NCI-H1436 treated with DMSO at 0.1 percent for 48 hours (cell line): ENCODE data around the gene MOB3C.
"Not testable (repeated sequence)": the region's sequence is repeated elsewhere in the genome, so short reads cannot be mapped to it uniquely, and the experiment has no call there.

Experiments
- DNase-seq: peaks from one replicate; lab custom pipeline; 2025; lab: John Stamatoyannopoulos, UW

MOB3C gene

DNA sequence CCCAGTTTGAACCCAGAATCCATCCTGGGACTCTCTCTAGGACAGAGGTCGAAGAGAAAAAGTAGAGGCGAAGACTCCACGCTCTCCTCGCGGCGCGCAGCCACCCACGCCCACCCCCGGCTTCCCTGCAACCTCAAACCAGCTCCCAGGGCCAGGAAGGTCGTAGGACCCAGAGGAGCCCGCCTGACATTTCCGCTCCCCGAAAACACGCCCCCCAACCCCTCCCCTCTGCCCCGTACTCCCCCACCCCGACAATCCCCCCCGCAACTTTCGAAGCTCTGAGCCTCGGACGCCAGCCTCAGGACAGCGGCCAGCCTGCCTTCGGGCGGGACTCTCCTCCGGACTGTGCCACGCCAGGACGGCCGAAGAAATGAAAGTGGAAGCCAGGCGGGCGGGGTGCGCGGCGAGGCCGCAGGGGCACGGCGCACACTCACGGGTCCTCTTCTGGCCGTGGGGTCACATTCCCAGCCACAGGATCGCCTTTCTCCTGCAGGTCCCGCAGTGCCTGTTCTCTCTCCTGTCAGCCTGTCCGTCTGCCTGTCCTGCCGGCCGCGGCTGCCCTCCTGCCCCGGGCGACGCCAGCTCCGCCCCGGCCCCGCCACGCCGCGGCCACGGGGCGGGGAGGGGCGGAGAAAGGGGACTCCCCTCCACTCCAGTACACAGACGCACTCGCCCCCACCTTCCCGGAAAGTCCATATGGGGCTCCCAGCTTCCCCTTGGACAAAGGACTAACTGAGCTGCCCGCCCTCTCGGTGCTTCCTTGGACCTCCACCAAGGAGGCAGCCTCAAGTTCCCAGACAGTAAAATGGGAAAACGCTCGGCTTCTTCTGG is at the start of gene MOB3C:
Gene MOB3C (minus strand): TSS at position 535 of the 831 bp plus-strand sequence. CDS start 3,490 bp downstream, outside the sequence.
- DNase-seq = no peak

DNA sequence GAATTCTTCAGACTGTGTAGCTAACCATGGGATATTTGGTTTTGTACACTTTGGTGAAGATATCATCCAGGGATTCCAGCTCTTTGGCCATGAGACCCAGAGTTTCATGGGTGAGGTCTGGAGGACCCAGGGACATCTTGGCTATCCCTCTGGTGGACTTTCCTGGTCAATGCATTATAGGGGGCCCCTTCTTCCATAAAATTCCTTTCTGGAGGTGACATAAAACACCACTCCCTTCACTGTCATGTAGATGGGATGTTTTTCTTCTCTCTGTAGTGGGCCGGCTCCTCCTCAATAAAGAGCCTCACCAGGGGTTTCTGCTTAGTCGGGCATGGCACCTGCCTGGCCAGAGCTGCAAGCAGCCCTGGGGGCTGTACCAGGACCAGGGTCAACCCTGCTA is 49.4 kb upstream of the MOB3C start:
- DNase-seq = no peak

DNA sequence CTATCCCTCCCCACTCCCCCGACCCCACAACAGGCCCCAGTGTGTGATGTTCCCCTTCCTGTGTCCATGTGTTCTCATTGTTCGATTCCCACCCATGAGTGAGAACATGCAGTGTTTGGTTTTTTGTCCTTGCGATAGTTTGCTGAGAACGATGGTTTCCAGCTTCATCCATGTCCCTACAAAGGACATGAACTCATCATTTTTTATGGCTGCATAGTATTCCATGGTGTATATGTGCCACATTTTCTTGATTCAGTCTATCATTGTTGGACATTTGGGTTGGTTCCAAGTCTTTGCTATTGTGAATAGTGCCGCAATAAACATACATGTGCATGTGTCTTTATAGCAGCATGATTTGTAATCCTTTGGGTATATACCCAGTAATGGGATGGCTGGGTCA is 46.3 kb upstream of the MOB3C start:
- not testable (repeated sequence) for DNase-seq

DNA sequence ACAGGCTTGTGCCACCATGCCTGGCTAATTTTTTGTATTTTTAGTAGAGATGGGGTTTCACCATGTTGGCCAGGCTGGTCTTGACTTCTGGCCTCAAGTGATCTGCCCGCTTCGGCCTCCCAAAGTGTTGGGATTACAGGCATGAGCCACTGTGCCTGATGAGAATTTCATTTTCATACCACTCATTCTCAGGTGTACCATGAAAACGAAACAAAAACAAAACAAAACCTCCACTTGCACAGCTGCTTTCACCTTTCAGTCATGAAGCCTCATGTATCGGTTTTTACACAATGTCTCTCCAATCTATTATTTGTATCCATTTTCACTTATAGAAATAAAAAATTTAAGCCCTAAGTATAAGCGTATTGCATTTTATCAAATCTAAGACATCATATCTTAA is 43.5 kb upstream of the MOB3C start:
- DNase-seq = not testable (repeated sequence)

DNA sequence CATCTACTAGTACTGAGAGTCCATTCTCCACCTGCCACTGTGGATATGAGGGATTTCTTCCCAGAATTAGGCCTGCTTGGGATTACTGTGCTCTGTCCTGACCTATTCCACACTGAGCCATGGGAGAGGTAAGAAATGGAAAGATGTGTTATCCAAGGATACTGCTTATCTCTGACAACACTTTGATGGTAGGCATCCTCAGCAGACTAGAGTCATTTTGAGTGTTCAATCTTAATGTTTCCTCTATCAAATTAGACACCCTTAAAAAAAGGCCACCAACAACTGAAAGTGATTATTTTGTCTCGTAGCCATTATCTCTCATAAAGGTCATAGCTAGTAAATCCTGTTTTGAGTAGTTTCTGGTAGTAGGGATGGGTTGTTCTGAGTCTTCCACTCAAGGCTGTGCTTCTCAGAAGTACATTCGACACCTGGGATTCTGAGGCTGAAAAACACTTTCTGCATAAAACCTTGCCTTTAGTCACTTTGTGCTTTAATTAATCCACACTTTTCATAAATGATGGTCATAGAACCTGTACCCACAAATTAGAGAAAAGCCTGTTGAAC is 42.8 kb upstream of the MOB3C start:
- no peak for DNase-seq

DNA sequence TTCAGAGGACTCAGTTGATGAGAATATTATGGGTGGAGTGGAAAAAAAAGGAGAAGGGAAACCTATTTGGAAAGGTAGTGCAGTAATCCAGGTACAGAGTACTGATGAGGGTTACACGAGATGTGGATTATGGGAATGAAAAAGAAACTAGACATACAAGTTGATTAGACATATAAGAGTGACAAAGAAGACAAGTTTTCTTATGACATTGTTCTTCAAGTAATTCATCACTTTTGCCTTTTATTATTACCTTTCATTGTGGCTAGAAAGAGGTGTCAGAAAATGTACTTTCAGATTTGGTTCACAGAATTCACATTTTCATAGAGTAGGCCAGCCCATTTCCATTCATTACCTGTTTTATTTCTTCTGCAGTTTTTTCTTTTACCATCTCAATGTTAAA is 41.2 kb upstream of the MOB3C start:
- no peak for DNase-seq

DNA sequence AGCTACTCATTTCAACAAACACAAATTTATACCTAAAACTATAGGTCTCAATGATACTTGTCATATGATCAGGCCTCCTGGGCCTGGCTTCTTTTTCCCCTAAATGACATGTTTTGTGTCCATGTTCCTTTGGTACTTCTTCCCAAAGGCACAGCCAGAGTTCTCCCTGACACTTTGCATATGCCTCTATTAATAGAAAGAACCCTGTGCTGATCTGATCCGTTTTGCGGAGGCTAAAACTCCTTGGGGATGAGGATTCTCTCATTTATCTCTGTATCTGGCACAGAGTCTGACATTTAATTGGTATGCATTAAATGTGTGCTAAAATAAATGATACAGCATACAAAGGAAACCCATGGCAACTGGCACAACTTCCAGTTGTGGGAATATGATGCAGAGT is 40.0 kb upstream of the MOB3C start:
- DNase-seq = no peak

DNA sequence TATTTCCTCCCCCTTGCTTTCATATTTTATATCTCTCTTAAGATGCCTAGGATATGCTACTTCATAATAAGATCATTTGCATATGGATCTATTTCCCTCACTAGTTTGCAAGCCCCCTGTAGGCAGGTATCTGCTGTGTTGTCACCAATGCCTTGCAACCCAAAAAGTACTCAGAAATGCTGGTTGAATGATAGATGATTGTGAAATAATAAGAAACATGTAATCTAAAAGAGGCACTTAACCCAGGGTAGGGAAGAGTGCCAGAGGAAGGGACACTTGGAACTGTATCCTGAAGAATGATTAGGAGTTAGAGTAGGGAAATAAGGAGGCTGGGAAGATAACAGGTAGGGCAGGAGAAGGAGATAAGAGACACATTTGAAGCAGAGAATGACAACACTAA is 39.2 kb upstream of the MOB3C start:
- no peak for DNase-seq

DNA sequence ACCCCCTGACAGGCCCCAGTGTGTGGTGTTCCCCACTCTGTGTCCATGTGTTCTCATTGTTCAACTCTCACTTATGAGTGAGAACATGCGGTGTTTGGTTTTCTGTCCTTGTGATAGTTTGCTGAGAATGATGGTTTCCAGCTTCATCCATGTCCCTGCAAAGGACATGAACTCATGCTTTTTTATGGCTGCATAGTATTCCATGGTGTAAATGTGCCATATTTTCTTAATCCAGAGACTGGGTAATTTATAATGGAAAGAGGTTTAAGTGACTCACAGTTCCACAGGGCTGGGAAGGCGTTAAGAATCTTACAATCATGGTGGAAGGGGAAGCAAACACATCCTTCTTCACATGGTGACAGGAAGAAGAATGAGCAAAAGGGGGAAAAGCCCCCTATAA is 38.1 kb upstream of the MOB3C start:
- not testable (repeated sequence) for DNase-seq

DNA sequence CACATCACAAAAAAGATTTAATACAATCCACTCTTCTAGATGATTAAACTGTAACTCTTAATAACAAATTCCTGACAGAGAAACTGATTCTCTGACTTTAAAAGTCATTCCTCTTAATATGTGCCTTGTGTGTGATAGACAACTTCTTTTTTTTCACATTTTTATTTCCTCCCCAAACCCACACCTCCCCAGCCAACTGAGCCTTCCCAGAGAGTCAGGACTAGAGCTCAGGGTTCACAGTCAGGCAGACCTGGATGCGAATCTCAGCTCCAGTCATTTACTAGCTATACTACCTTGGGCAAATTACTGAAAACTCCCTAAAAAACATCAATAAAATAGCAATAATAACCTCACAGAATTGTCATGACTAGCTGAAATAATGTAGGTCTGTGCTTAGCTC is 37.4 kb upstream of the MOB3C start:
- DNase-seq = no peak

DNA sequence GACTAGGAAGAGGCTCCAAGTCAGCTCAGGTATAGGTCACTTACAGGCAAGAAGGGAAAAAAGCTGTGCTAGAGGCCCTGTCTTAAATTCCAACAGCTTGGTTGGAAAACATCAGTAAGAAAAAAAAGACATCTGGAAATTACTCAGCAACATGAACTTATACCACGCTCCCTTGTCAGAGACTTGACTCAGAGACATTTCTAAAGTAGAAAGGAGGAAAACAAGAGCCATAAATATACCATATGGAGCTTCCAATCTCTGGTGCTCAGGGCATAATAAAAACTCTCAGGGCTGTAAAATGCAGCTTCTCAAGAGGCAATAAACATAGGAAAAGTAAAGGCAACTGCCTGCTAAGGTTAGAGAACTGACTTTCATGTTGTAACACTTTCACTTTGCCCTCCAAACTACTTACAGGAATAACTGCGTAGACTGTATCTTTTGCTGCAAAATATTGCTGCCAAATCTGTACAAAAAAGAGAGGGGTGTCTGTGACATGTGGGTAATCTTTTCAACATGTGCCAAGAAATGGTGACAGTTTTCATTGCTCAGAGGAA is 36.9 kb upstream of the MOB3C start:
- DNase-seq = no peak

DNA sequence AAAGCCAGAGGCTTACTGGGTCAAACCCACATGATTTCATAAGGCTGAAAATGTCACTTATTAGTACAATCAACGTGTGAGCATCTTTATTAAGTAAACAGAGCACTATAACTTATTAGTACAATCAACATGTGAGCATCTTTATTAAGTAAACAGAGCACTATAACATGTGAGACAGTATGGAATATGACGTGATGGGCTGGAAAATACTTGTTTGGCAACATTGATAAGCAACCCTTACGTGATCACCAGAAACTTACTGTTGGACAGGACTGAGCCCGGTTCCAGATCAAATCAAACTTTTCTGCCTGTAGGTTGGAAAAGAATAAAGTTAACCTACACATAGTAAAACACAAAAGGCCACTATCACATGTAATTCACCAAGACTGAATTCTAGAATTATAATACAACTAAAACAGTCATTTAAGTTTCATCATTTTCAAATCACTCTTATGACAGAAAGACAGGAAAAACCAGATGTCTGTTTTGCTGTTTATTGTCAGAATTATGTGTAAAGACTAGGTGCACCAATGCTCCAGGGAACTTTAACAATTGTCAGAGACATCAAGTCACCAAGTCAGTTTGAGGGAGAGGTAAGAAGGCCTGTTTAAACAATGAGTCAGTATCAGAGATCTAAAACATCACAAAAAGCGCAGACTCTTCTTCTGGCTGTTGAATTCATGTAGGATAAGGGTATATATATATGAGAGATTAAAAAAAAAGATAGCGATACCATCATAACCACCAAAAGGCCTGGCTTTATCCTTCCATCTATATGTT is 35.9 kb upstream of the MOB3C start:
- DNase-seq = no peak

DNA sequence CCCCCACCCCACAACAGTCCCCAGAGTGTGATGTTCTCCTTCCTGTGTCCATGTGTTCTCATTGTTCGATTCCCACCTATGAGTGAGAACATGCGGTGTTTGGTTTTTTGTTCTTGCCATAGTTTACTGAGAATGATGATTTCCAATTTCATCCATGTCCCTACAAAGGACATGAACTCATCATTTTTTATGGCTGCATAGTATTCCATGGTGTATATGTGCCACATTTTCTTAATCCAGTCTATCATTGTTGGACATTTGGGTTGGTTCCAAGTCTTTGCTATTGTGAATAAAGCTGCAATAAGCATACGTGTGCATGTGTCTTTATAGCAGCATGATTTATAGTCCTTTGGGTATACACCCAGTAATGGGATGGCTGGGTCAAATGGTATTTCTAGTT is 34.5 kb upstream of the MOB3C start:
- DNase-seq = not testable (repeated sequence)

DNA sequence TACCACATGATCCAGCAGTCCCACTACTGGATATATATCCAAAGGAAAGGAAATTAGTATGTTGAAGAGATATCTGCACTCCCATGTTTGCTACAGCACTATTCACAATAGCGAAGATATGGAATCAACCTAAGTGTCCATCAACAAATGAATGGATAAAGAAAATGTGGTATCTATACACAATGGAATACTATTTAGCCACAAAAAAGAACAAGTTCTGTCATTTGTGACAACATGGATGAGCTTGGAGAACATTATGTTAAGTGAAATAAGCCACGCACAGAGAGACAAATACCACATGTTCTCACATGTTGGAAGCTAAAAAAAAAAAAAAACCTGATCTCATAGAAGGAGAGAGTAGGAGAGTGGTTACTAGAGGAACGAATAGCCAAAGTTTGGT is 33.9 kb upstream of the MOB3C start:
- DNase-seq = no peak

DNA sequence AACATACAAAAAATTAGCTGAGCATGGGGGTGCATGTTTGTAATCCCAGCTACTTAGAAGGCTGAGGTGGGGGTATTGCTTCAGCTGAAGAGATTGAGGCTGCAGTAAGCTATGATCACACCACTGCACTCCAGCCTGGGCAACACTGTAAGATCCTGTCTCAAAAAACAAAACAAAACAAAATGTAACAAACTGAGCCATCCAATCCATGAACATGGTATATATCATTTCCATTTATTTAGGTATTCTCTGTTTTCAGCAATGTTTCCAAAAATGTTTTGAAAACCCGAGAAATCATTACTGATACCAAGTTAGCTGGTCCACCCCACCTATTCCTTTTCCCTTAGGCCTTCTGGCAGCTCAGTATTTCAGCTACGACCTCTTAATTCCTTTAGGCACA is 33.2 kb upstream of the MOB3C start:
- no peak for DNase-seq

DNA sequence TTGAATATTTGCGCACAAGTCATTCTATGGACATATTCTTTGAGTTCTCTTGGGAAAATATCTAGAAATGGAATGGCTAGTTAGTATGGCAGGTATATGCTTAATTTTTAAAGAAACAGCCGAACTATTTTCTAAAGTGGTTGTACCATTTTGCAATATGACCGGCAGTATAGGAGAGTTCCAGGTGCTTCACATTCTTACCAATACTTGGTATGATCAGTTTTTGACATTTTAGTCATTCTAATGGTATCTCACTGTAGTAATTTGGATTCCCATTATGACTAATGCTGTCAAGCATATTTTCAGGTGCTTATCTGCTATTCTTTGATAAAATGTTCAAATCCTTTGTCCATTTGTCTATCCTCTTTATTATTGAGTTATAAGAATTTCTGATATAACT is 31.0 kb upstream of the MOB3C start:
- DNase-seq = no peak

DNA sequence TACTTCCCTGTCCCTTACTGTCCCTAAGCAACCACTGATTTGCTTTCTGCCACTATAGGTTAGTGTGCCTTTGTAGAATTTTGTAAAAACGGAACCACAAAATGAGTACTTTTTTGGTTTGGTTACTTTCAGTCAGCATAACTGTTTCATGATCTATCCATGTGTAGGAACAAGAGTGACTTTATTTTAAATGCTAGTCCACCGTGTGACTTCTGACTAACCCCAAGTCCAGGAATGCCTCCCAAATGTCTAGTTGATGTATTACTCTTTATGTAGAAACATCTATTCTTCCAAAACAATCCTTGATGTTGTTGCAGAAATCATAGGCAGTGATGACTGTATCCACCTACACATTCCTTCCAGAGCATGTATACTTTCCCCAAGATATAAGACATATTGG is 30.2 kb upstream of the MOB3C start:
- no peak for DNase-seq

DNA sequence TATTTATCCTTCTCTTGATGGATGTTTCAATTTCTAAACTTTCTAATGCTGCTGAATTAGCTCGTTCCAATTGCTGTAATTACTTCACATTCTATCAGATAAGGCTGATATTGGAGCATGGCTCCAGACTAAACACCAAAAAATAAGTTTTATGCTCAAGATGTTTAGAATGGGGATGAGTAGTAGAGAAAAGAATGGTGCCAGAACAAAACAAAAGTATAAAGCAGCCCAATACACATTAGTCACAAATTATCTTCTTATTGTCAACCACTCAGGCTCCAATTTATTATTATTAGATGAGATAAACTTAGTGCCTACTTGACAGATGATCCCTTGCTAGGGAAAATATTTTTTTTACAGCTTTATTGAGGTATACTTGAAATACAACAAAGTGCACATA is 29.7 kb upstream of the MOB3C start:
- no peak for DNase-seq

DNA sequence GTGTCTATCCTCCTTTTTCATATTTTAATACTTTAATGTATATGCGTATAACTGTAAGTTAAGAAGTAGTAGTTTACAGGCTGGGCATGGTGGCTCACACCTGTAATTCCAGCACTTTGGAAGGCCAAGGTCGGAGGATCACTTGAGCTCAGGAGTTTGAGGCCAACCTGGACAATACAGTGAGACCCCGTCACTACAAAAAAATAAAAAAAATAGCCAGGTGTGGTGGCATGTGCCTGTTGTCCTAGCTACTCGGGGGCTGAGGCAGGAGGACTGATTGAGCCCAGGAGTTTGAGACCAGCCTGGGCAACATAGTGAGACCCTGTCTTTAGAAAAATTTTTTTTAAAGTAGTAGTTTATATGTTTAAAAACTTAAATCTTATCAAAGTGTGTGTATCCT is 29.2 kb upstream of the MOB3C start:
- no peak for DNase-seq

DNA sequence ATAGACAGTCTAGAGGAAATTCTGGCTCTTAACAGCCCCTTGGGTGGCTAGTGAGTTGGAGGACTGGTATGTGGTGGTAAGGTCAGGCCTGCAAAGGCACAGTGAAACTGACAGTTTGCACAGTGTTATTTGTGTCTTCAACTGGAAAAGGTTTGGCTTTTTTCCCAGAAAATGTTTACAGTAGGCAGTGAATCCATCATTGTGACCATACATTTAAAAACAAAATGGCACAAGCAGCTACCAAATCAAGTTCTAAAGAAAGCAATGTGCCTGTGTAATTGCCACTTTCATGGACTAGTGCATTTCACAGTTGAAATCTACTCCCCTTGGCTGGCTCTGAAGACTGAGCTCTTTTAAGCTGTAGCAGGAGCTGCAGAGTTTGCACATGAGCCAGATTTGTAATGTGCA is 26.8 kb upstream of the MOB3C start:
- peak; percentile 49 for DNase-seq

DNA sequence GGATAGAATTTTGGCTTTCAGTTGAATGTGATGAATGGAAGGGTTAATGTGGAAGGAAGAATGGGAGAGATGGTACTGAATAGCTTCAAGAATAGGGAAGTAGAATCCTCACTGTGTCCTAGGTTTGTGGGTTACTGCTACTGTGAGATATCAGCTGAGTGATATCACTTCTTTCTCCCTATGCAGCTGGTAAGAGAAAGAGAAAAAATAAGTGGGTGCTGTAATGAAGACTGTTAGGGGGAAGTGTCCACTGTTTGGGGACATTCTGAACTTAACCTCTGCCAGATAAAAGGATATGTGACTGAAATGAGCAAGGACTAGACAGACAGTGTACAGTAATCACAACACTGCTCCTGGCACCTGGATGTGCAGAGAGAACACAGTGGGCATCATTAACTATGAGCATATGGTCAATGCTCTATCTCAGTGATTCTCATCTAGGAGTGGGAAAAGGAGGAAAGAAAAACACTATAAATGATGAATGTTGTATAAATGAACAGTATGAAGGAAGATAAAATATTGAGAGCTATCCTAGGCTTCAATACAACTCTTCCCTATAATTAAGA is 25.6 kb upstream of the MOB3C start:
- no peak for DNase-seq

DNA sequence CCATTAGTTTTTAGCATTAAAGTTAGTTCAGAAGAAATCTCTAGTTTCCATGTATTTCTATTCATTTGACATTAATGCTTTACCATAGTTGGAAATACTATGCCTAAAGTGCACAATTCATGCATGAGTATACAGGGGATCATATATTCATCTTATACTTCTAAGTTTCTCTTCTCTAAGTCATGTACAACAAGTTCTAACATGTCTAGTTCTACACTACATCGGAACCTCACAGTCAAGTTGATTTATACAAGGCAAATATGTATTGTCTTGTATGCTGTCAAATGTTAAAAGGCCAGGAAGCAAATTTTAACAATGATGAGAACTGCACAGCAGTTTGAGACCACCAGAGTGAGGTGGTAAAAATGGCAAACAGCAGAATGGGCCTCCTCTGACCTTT is 22.9 kb upstream of the MOB3C start:
- no peak for DNase-seq
